H9 (cell line): ENCODE data around the gene TGDS. TPM values are rescaled to one million over a fixed set of nuclear protein-coding genes. Genes with fewer than 3 reads are reported as not detected.

Experiments
- DNase-seq: peaks from one replicate; pipeline ENCODE4 v3.0.0-alpha.2; 2017
- H2AFZ ChIP-seq: one replicate; pipeline ENCODE4 v1.6.1; 2013; ENCODE audit warnings: mild to moderate bottlenecking, low read length, control low read depth, moderate library complexity
- H2AK5ac ChIP-seq: 2 replicates; pipeline ENCODE4 v1.6.1; 2013; ENCODE audit warnings: low read length, control low read depth, mixed read lengths; ENCODE audit not compliant: insufficient read length
- H2BK120ac ChIP-seq: one replicate; pipeline ENCODE4 v1.6.1; 2013; ENCODE audit warnings: low read depth, mild to moderate bottlenecking, low read length, control low read depth, inconsistent platforms; ENCODE audit not compliant: poor library complexity, severe bottlenecking
- H2BK12ac ChIP-seq: 2 replicates; pipeline ENCODE4 v1.6.1; 2013; ENCODE audit warnings: low read length, control low read depth, mixed read lengths, low read depth; ENCODE audit not compliant: insufficient read length
- H2BK15ac ChIP-seq: 2 replicates; pipeline ENCODE4 v1.6.1; 2013; ENCODE audit warnings: low read depth, low read length, control low read depth
- H2BK20ac ChIP-seq: one replicate; pipeline ENCODE4 v1.6.1; 2013; ENCODE audit warnings: low read depth, mild to moderate bottlenecking, low read length, control low read depth, inconsistent platforms; ENCODE audit not compliant: poor library complexity, severe bottlenecking
- H2BK5ac ChIP-seq: 2 replicates; pipeline ENCODE4 v1.6.1; 2013; ENCODE audit warnings: low read length, control low read depth, mixed read lengths; ENCODE audit not compliant: insufficient read length
- H3K14ac ChIP-seq: 2 replicates; pipeline ENCODE4 v1.6.1; 2013; ENCODE audit warnings: low read length, control low read depth; ENCODE audit not compliant: insufficient read depth
- H3K18ac ChIP-seq: 2 replicates; pipeline ENCODE4 v1.6.1; 2013; ENCODE audit warnings: low read depth, mild to moderate bottlenecking, mixed read lengths, low read length, control low read depth; ENCODE audit not compliant: insufficient read length
- H3K23ac ChIP-seq: 2 replicates; pipeline ENCODE4 v1.6.1; 2013; ENCODE audit warnings: low read length, control low read depth, mixed read lengths, low read depth; ENCODE audit not compliant: insufficient read length
- H3K23me2 ChIP-seq: 2 replicates; pipeline ENCODE4 v1.6.1; 2013; ENCODE audit warnings: low read depth, mild to moderate bottlenecking, mixed read lengths, low read length, control low read depth; ENCODE audit not compliant: insufficient read length, poor library complexity, severe bottlenecking
- H3K27ac ChIP-seq: 2 replicates; pipeline ENCODE4 v1.5.1; 2013; ENCODE audit warnings: low read length, control low read depth, mixed read lengths, low read depth; ENCODE audit not compliant: insufficient read length
- H3K27me3 ChIP-seq: 2 replicates; pipeline ENCODE4 v1.6.1; 2013; ENCODE audit warnings: low read length, control low read depth, inconsistent platforms; ENCODE audit not compliant: insufficient read depth
- H3K4ac ChIP-seq: 2 replicates; pipeline ENCODE4 v1.6.1; 2013; ENCODE audit warnings: low read depth, mild to moderate bottlenecking, control low read depth, inconsistent platforms, low read length, moderate library complexity
- H3K4me1 ChIP-seq: 2 replicates; pipeline ENCODE4 v1.6.1; 2013; ENCODE audit warnings: low read length, control low read depth, inconsistent platforms; ENCODE audit not compliant: insufficient read depth
- H3K4me2 ChIP-seq: 2 replicates; pipeline ENCODE4 v1.6.1; 2013; ENCODE audit warnings: low read length, control low read depth, mixed read lengths; ENCODE audit not compliant: insufficient read length, insufficient read depth
- H3K56ac ChIP-seq: 2 replicates; pipeline ENCODE4 v1.6.1; 2013; ENCODE audit warnings: low read depth, mild to moderate bottlenecking, mixed read lengths, low read length, control low read depth; ENCODE audit not compliant: insufficient read length
- H3K79me1 ChIP-seq: 2 replicates; pipeline ENCODE4 v1.6.1; 2013; ENCODE audit warnings: low read depth, mild to moderate bottlenecking, moderate library complexity, low read length, control low read depth, inconsistent platforms; ENCODE audit not compliant: insufficient read depth, poor library complexity, severe bottlenecking
- H3K79me2 ChIP-seq: 2 replicates; pipeline ENCODE4 v1.6.1; 2013; ENCODE audit warnings: low read length, control low read depth, inconsistent platforms; ENCODE audit not compliant: insufficient read depth
- H3K9ac ChIP-seq: 2 replicates; pipeline ENCODE4 v1.6.1; 2013; ENCODE audit warnings: low read length, control low read depth, mixed read lengths; ENCODE audit not compliant: insufficient read length; ENCODE audit errors: extremely low read depth
- H3K9me3 ChIP-seq: one replicate; pipeline ENCODE4 v1.6.1; 2013; ENCODE audit warnings: low read depth, low read length, inconsistent platforms; ENCODE audit not compliant: control insufficient read depth
- H3T11ph ChIP-seq: one replicate; pipeline ENCODE4 v1.6.1; 2013; ENCODE audit warnings: mild to moderate bottlenecking, low read length, control low read depth, inconsistent platforms
- H4K20me1 ChIP-seq: one replicate; pipeline ENCODE4 v1.6.1; 2013; ENCODE audit not compliant: control insufficient read depth, insufficient read length, insufficient read depth
- H4K5ac ChIP-seq: 2 replicates; pipeline ENCODE4 v1.6.1; 2013; ENCODE audit warnings: low read depth, mild to moderate bottlenecking, mixed read lengths, low read length, control low read depth; ENCODE audit not compliant: insufficient read length
- H4K8ac ChIP-seq: replicated peaks from 2 replicates; pipeline ENCODE4 v1.6.1; 2013; ENCODE audit warnings: low read length, control low read depth, mixed read lengths, low read depth; ENCODE audit not compliant: insufficient read length
- H4K91ac ChIP-seq: 2 replicates; pipeline ENCODE4 v1.6.1; 2013; ENCODE audit warnings: low read depth, mild to moderate bottlenecking, moderate library complexity, mixed read lengths, low read length, control low read depth; ENCODE audit not compliant: insufficient read length
- H3K27ac Mint-ChIP-seq, 3 experiments: 2 replicates in 2 of 3; 3 replicates in 1 of 3; pipeline ENCODE4 v1.8.0; 2020 to 2021; ENCODE audit warnings: mixed read lengths in 3 of 3, mild to moderate bottlenecking in 1 of 3, moderate library complexity in 1 of 3
- H3K27me3 Mint-ChIP-seq: 2 replicates; pipeline ENCODE4 v1.8.0; 2021; ENCODE audit warnings: low read depth, mild to moderate bottlenecking, moderate library complexity, mixed read lengths
- H3K36me3 Mint-ChIP-seq, 3 experiments: 2 replicates in 2 of 3; 3 replicates in 1 of 3; pipeline ENCODE4 v1.8.0; 2020 to 2021; ENCODE audit warnings: low read depth in 3 of 3, mixed read lengths in 3 of 3; ENCODE audit not compliant: insufficient read depth in 1 of 3
- H3K4me1 Mint-ChIP-seq, 2 experiments: 2 replicates each; pipeline ENCODE4 v1.8.0; 2020; ENCODE audit warnings: mixed read lengths in 2 of 2
- H3K4me3 Mint-ChIP-seq, 2 experiments: 2 replicates in 1 of 2; 3 replicates in 1 of 2; pipeline ENCODE4 v1.8.0; 2020 to 2021; ENCODE audit warnings: mild to moderate bottlenecking in 2 of 2, mixed read lengths in 2 of 2, moderate library complexity in 1 of 2
- H3K9me3 Mint-ChIP-seq, 2 experiments: 2 replicates in 1 of 2; 3 replicates in 1 of 2; pipeline ENCODE4 v1.8.0; 2020; ENCODE audit warnings: mild to moderate bottlenecking in 2 of 2, mixed read lengths in 2 of 2, moderate library complexity in 1 of 2
- CTCF ChIP-seq: fragments of 200-600 bp; sonication (generic); conservative IDR thresholded peaks from 3 replicates; pipeline ENCODE4 v1.8.0; 2021; ENCODE audit warnings: antibody characterized with exemption, mild to moderate bottlenecking
- WGBS: extraction: QIAGEN DNeasy Blood & Tissue Kit; methylation state at CpG from one replicate; pipeline ENCODE4 v1.1.7; 2013; ENCODE audit warnings: missing lambda C conversion rate, low lambda C conversion rate, mixed read lengths; ENCODE audit not compliant: insufficient read length; ENCODE audit errors: extremely low coverage; 5-methylcytosine and 5-hydroxymethylcytosine counted together
- total RNA-seq: library from RNA; stranded (reverse); gene quantifications from 2 replicates; pipeline ENCODE4 v1.2.1, GENCODE V29; 2021

TGDS gene
- total RNA-seq, 1 experiment from 2014 or later = 13.9 TPM

- Histone ChIP-seq H3K27me3 (no peaks in the 10 kb centered on the region; the same call in 1 of the 2 replicates), H3K9me3 (peaks cover 7% of the 10 kb centered on the region), H4K20me1 (no peaks in the 10 kb centered on the region), H2BK12ac (no peak overlapping the region), H3K27ac (no peak overlapping the region), H3K4me1 (no peaks in the 10 kb centered on the region), H3K14ac (no peak overlapping the region), H2BK20ac (no peak overlapping the region), H2AK5ac (no peak overlapping the region), H3K23me2 (peaks cover 9% of the 10 kb centered on the region), H2BK5ac (no peak overlapping the region), H3K79me2 (peaks cover 7% of the 10 kb centered on the region; the same call in 1 of the 2 replicates), H3K23ac (no peak overlapping the region), H3K9ac (no peak overlapping the region), H3K18ac (no peak overlapping the region), H4K8ac (no peak overlapping the region), H2AFZ (no peak overlapping the region), H4K91ac (no peak overlapping the region), H3K79me1 (peaks cover 3% of the 10 kb centered on the region), H2BK15ac (no peak overlapping the region), H4K5ac (no peak overlapping the region), H3K4me2 (no peak overlapping the region), H3T11ph (no peak overlapping the region), H3K56ac (no peak overlapping the region), H2BK120ac (no peak overlapping the region), H3K4ac (no peak overlapping the region)
- Mint-ChIP-seq H3K36me3 (peaks cover 5 to 13% (median 7%) of the 10 kb centered on the region in 3 experiments), H3K4me3 (no peak overlapping the region), H3K27me3 (peaks cover 17% of the 10 kb centered on the region), H3K4me1 (peaks cover 23 to 29% of the 10 kb centered on the region in 2 experiments), H3K9me3 (peaks cover 11 to 16% of the 10 kb centered on the region in 2 experiments), H3K27ac (0 out of 7 replicates have a peak overlapping the region, but pooled peaks of 1 of the 3 experiments have one; percentile 36)
- WGBS = no CpG with 5 or more reads among the region's 3 CpGs
- no peak for DNase-seq
- TF ChIP-seq CTCF = no peak
Measured at GRCh38 chr13:94598281-94598680, 2.3 kb upstream of the TGDS start.
